NCI-H774 (cell line): ENCODE measurements around the gene COL5A1.
"Not testable (repeated sequence)": the region's sequence is repeated elsewhere in the genome, so short reads cannot be mapped to it uniquely, and the experiment has no call there.

ENCODE experiments used
- DNase-seq: peaks from one replicate; lab custom pipeline; 2025; lab: John Stamatoyannopoulos, UW

COL5A1 gene

DNA sequence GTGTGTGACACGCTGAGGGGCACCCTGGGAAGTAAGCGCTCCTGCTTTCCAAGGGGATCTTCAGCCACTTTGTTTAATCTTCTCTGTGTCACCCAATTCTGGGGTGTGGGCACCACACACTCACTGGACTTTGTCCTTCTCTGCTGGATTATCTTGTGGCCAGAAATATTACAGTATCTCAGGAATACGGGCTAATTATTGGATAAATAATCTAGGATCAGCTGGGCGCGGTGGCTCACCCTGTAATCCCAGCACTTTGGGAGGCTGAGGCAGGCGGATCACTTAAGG lies 50.9 kb downstream of the COL5A1 start:
- no peak for DNase-seq

DNA sequence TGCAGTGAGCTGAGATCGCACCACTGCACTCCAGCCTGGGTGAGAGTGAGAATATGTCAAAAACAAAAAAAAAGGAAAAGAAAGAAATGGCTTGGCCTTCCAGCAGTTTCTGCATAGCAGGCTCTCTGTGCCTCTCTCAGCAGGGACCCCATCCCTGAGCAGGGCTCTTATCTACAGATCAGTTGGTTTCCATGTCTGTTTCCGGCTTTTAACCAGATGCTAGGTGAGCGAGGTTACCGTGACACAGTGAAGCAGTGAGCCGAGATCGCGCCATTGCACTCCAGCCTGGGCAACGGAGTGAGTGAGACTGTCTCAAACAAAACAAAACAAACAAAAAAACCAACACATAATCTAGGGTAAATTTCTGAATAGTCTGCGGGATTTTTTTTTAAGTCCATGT lies 51.4 kb downstream of the COL5A1 start:
- DNase-seq = no peak

GRCh38 chr9:134693641-134694367 lies 52.2 kb downstream of the COL5A1 start:
- DNase-seq = no peak

DNA sequence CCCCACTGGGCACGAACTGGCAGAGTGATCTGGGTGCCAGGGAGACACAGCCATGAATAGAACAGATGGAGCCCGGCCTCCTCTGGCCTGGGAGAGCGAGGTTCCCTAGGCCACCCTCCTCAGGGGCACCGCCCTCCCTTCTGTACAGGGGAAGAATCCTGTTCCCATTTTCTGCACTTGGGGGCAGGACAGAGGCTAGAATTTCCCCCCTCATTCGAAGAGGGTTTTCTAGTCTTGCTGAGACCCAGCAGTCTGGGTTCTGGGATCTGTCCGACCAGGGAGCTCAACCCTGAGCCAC lies 52.7 kb downstream of the COL5A1 start:
- no peak for DNase-seq

- no peak for DNase-seq
Measured at GRCh38 chr9:134694714-134695113, 53.1 kb downstream of the COL5A1 start.

GRCh38 chr9:134695144-134695543 lies 53.5 kb downstream of the COL5A1 start:
- DNase-seq = no peak

DNA sequence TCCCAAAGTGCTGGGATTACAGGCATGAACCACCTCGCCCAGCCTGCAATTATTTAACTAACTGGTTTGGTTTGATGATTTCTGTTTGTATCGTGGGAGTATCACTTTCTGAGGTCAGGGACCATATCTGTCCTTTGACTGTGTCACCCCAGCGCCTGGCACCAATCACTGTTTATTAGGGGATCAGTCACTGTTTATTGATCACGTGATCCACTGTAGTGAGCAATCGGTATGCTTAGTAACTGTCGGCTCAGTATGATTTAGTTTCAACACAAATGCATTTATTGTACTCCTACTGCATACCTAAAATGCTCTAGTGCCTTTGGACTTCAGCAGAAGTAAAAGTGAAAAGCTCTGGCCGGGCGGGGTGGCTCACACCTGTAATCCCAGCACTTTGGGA lies 54.8 kb downstream of the COL5A1 start:
- no peak for DNase-seq

GRCh38 chr9:134698111-134698510 lies 56.5 kb downstream of the COL5A1 start:
- DNase-seq = no peak

GRCh38 chr9:134698587-134699342 lies 57.2 kb downstream of the COL5A1 start:
- DNase-seq = peak; percentile 7

DNA sequence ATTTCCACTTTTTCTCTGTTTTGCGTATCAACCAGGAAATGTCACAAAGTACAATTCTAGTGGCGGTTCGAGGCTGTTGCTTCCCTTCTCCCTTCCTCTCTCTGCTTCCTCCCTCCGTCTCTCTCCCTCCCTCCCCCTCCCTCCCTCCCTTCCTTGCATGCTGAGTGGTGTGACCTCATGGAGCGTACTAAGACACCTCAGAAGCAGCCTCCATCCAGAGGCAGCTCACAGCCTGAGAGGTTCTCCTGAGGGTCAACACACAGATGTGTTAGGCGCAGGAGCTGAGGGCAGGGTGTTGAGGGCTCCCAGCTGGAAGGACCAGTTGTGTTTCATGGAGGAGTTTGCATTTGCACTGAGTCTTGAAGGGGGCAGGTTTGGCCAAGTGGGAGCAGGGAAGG lies 57.7 kb downstream of the COL5A1 start:
- DNase-seq = no peak

DNA sequence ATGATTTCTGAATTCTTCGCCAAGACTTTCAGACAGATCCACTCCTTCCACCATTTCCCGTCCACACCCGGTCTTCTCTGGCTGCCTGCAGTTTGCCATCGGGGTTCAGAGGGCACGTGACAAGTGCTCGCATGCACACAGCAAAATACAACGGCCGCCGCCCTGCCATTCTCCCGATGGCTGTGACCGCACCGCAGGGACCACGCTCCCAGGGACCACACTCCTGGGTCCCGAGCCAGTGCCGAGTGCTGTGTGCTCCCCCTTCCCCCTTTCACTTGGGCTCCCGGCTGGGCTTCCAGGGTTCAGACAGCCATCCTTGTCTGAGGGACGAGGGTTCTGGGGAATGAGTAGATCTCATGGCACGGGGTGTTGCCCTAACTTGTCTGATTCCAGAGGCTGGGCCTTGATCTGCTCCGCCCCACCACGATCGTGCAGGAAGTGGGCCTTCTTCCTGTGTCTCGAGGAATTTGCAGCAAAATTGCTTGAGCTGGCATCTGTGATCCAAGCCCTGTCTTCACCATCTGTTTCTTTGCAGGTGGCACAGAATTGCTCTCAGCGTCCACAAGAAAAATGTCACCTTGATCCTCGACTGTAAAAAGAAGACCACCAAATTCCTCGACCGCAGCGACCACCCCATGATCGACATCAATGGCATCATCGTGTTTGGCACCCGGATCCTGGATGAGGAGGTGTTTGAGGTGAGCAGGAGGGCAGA lies 59.2 kb downstream of the COL5A1 start:
- DNase-seq = no peak

- DNase-seq = no peak
Measured at GRCh38 chr9:134701581-134702259, 60.1 kb downstream of the COL5A1 start.

DNA sequence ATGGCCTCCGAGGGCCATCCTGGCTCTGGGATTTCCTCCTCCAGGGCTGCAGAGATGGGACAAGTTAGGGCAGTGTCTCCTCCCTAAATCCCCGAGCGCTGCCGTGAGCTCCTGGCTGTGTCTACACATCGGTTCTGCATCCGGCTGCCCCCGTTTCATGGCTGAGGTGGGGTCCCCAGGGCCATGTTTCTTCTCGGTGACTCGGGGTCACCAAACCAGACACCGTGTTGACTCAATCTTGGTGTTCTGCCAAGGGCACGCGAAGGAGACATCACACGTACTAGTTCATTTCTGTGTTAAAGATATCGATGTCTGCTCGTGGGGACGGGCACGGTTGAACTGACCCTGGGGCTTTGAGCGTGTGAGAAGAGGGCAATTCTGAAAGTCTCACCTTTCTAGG lies 60.7 kb downstream of the COL5A1 start:
- no peak for DNase-seq

DNA sequence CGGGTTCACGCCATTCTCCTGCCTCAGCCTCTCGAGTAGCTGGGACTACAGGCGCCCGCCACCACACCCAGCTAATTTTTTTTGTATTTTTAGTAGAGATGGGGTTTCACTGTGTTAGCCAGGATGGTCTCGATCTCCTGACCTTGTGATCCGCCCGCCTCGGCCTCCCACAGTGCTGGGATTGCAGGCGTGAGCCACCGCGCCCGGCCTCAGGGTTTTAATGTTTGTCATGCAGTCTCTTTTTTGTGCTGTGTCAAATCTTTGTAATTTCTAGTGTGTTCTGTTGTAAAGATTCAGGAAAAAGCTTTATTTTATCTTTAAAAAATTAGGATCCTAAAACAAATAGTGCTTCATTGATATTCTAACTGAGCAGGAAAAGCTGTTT lies 62.1 kb downstream of the COL5A1 start:
- DNase-seq = not testable (repeated sequence)

DNA sequence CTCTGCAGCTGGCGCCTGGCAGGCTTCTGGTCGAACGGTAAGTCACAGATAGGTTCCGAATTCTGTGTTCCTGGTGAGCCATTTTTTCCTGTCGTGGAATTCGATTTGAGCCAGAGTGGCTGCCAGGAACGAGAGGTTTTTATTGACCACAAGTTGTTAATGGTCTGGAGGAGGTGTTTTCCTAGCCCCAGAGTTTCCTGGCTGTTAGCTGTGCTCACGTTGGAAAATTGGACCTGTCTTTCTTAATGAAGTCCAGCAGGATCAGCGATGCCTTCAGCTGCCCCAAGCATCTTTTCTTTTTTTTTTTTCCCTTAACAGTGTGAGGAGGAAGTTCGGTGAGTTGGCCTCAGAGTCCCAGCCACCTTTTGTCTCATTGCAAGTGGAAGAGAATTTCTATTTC lies 62.9 kb downstream of the COL5A1 start:
- no peak for DNase-seq

- no peak for DNase-seq
Measured at GRCh38 chr9:134705786-134706185, 64.2 kb downstream of the COL5A1 start.

GRCh38 chr9:134706522-134706921 lies 64.9 kb downstream of the COL5A1 start:
- DNase-seq = no peak

GRCh38 chr9:134707031-134707680 lies 65.6 kb downstream of the COL5A1 start:
- no peak for DNase-seq

GRCh38 chr9:134707731-134708671 lies 66.4 kb downstream of the COL5A1 start:
- no peak for DNase-seq

- no peak for DNase-seq
Measured at GRCh38 chr9:134708672-134709038, 67.1 kb downstream of the COL5A1 start.
